K562 (cell line): ENCODE results near the gene CACNA1S. TPM values are rescaled to one million over a fixed set of nuclear protein-coding genes. Genes with fewer than 3 reads are reported as not detected.

ENCODE experiments used
- ATAC-seq: fragments of 200-7000 bp; cut with Tn5 transposase; 3 replicates; pipeline ENCODE4 v1.9.1; 2020; ENCODE audit warnings: moderate library complexity
- BruUV-seq: library from RNA; stranded (reverse); fragments of 400-500 nt; replicated peaks from 2 replicates; lab custom pipeline; 2021; lab: Mats Ljungman, UMichigan
- CTCF ChIA-PET: fragments of 300-600 bp; formaldehyde crosslinking; extraction: SDS; loops from one replicate; lab custom pipeline; 2021; ENCODE audit warnings: low intra/inter-chr PET ratio; lab: Yijun Ruan, JAX
- POLR2A ChIA-PET: fragments of 300-600, 350-650 bp; sonication (Branson Sonifier 250); formaldehyde crosslinking; extraction: SDS; loops from one replicate; lab custom pipeline; 2021; ENCODE audit warnings: antibody characterized with exemption, inconsistent platforms; lab: Yijun Ruan, JAX
- DNase-seq, 4 experiments: peaks; one replicate each; pipeline versions ENCODE4 v3.0.0 to v3.0.0-alpha.2; 2011 to 2018; ENCODE audit warnings: low spot score in 3 of 4, mixed read lengths in 3 of 4; ENCODE audit errors: extremely low read depth in 1 of 4
- FAIRE-seq: peaks from 2 replicates; lab custom pipeline; 2011; peaks lifted over from hg19 to GRCh38; lab: Jason Lieb, UNC
- H2AFZ ChIP-seq: 2 replicates; pipeline ENCODE4 v1.6.0; 2011; ENCODE audit warnings: low read depth, low read length, control low read depth, inconsistent platforms
- H3K27ac ChIP-seq: fragments of 200-600 bp; 3 replicates; pipeline ENCODE4 v1.8.0; 2011; ENCODE audit warnings: low read depth, mild to moderate bottlenecking, control low read depth, inconsistent platforms, low read length, moderate library complexity, mixed read lengths; ENCODE audit errors: extremely low read depth
- H3K27me3 ChIP-seq, 2 experiments: fragments of 300-600 bp in 1 of 2; 2 replicates in 1 of 2; 3 replicates in 1 of 2; pipeline versions ENCODE4 v1.6.0 to v1.8.0; 2011; ENCODE audit warnings: inconsistent platforms in 2 of 2, low read length in 2 of 2, mild to moderate bottlenecking in 1 of 2, mixed read lengths in 1 of 2, moderate library complexity in 1 of 2; ENCODE audit not compliant: control insufficient read depth in 2 of 2, insufficient read depth in 2 of 2
- H3K36me3 ChIP-seq: fragments of 300-600 bp; 3 replicates; pipeline ENCODE4 v1.8.0; 2011; ENCODE audit warnings: mild to moderate bottlenecking, low read length, inconsistent platforms; ENCODE audit not compliant: control insufficient read depth, insufficient read depth
- H3K4me1 ChIP-seq, 2 experiments: fragments of 200-600 bp in 1 of 2; replicated peaks in 1 of 2; 2 replicates in 1 of 2; 3 replicates in 1 of 2; pipeline versions ENCODE4 v1.5.1 to v1.8.0; 2011; ENCODE audit warnings: inconsistent platforms in 2 of 2, low read length in 2 of 2, mild to moderate bottlenecking in 1 of 2, mixed read lengths in 1 of 2, moderate library complexity in 1 of 2; ENCODE audit not compliant: control insufficient read depth in 2 of 2, insufficient read depth in 2 of 2
- H3K4me2 ChIP-seq: 2 replicates; pipeline ENCODE4 v1.6.1; 2011; ENCODE audit warnings: low read length, control low read depth, inconsistent platforms, mixed read lengths; ENCODE audit not compliant: insufficient read depth
- H3K4me3 ChIP-seq: fragments of 200-600 bp; sonication (generic), shearing (Covaris generic); 2 replicates; pipeline ENCODE4 v1.5.1; 2016; ENCODE audit warnings: control low read depth, inconsistent platforms
- H3K79me2 ChIP-seq: fragments of 200-600 bp; 3 replicates; pipeline ENCODE4 v1.8.0; 2011; ENCODE audit warnings: low read length, inconsistent platforms; ENCODE audit not compliant: control insufficient read depth, insufficient read depth
- H3K9ac ChIP-seq, 2 experiments: 2 replicates each; pipeline versions ENCODE4 v1.6.0 to v1.6.1; 2011; ENCODE audit warnings: low read depth in 2 of 2, low read length in 2 of 2, control low read depth in 1 of 2, inconsistent platforms in 1 of 2, mild to moderate bottlenecking in 1 of 2, mixed read lengths in 1 of 2; ENCODE audit not compliant: insufficient read depth in 1 of 2
- H3K9me1 ChIP-seq: one replicate; pipeline ENCODE4 v1.6.0; 2011; ENCODE audit warnings: inconsistent platforms, mild to moderate bottlenecking, low read length, moderate library complexity; ENCODE audit not compliant: control insufficient read depth, insufficient read depth
- H3K9me3 ChIP-seq: replicated peaks from 2 replicates; pipeline ENCODE4 v1.5.1; 2011; ENCODE audit warnings: low read depth, low read length, inconsistent platforms; ENCODE audit not compliant: control insufficient read depth, insufficient read depth
- H4K20me1 ChIP-seq: replicated peaks from 2 replicates; pipeline ENCODE4 v1.6.1; 2011; ENCODE audit warnings: low read length, inconsistent platforms, mixed read lengths; ENCODE audit not compliant: control insufficient read depth, insufficient read depth
- CAMTA2 ChIP-seq: fragments of 250-450 bp; sonication (Bioruptor Pico); conservative IDR thresholded peaks from 2 replicates; pipeline ENCODE4 v1.5.1; 2022
- CBX3 ChIP-seq, 2 experiments: IDR thresholded peaks; 1 replicate in 1 of 2; 2 replicates in 1 of 2; pipeline ENCODE4 v1.6.1; 2012; ENCODE audit warnings: inconsistent platforms in 2 of 2, low read length in 2 of 2, borderline replicate concordance in 1 of 2, control low read depth in 1 of 2
- CCNT2 ChIP-seq: IDR thresholded peaks from 2 replicates; pipeline ENCODE4 v1.6.1; 2011; ENCODE audit warnings: borderline replicate concordance, low read depth, mild to moderate bottlenecking, moderate library complexity, mixed read lengths, low read length; ENCODE audit not compliant: insufficient read length; ENCODE audit errors: extremely low read depth
- GATAD2A ChIP-seq: fragments of 450-650 bp; IDR thresholded peaks from 2 replicates; pipeline ENCODE4 v1.6.1; 2017
- HMG20A ChIP-seq: fragments of 450-650 bp; formaldehyde crosslinking; conservative IDR thresholded peaks from 2 replicates; pipeline ENCODE4 v1.4.0; 2020; ENCODE audit warnings: mild to moderate bottlenecking, mixed read lengths
- HOMEZ ChIP-seq: fragments of 250-450 bp; sonication (Bioruptor Pico); IDR thresholded peaks from 2 replicates; pipeline ENCODE4 v1.4.0; 2020; ENCODE audit warnings: mild to moderate bottlenecking, moderate library complexity
- RAD51 ChIP-seq: fragments of 450-650 bp; IDR thresholded peaks from 2 replicates; pipeline ENCODE4 v1.7.1; 2016; ENCODE audit warnings: low read depth, mild to moderate bottlenecking, borderline replicate concordance
- TCFL5 ChIP-seq: fragments of 250-450 bp; sonication (Bioruptor Pico); conservative IDR thresholded peaks from 2 replicates; pipeline ENCODE4 v1.6.1; 2021; ENCODE audit warnings: mild to moderate bottlenecking, moderate library complexity, matching md5 sums
- ZBTB8A ChIP-seq: fragments of 450-650 bp; IDR thresholded peaks from 2 replicates; pipeline ENCODE4 v1.6.1; 2018; ENCODE audit warnings: mild to moderate bottlenecking, moderate library complexity; ENCODE audit not compliant: partially characterized antibody
- WGBS: fragments of 100-300 bp; shearing (Covaris generic); methylation state at CpG from one replicate; pipeline ENCODE4 v1.1.6; 2016; ENCODE audit warnings: low coverage, mixed read lengths; ENCODE audit not compliant: insufficient coverage; ENCODE audit errors: missing lambda C conversion rate; 5-methylcytosine and 5-hydroxymethylcytosine counted together
- in situ Hi-C: fragments of 300-500 bp; cut with MboI; formaldehyde crosslinking; loops from 4 replicates; pipeline ENCODE4 v1.15.0; 2018; ENCODE audit warnings: inconsistent platforms, mixed read lengths
- intact Hi-C: fragments of 100-400 bp; cut with micrococcal nuclease; formaldehyde crosslinking; loops from 2 replicates; pipeline ENCODE4 v1.14.2; 2022
- polyA plus RNA-seq, 8 experiments: library from polyadenylated mRNA; depleted of rRNA in 4 of 8; stranded (reverse) in 5 of 8; unstranded in 3 of 8; fragments of >200 nt; fragmentation: Nextera tagmentation in 2 of 8; fragmentation: Illumina TruSeq in 1 of 8; extraction: Ambion mirVana in 2 of 8; extraction: Trizol in 1 of 8; gene quantifications; 2 replicates each; pipeline versions ENCODE4 v1.2.1 to v1.2.3, GENCODE V29; 2011 to 2014; ENCODE audit warnings: inconsistent platforms in 1 of 8, missing spikeins in 1 of 8
- total RNA-seq, 7 experiments: library from RNA; depleted of rRNA in 6 of 7; stranded (reverse); fragments of >200 nt in 6 of 7; fragmentation: Illumina TruSeq in 2 of 7; extraction: Trizol in 2 of 7; gene quantifications; 2 replicates each; pipeline versions ENCODE4 v1.2.1 to v1.2.3, GENCODE V29; 2011 to 2021; ENCODE audit warnings: low replicate concordance in 1 of 7
- TF ChIP-seq, protein P1 (sequence below): sonication (generic); formaldehyde crosslinking; IDR thresholded peaks from 2 replicates; pipeline ENCODE4 v1.5.0; 2020; ENCODE audit warnings: missing genetic modification reagents
- TF ChIP-seq, protein P2 (sequence below): fragments of 450-650 bp; IDR thresholded peaks from 2 replicates; pipeline ENCODE4 v1.7.1; 2018; ENCODE audit warnings: mild to moderate bottlenecking, low read depth; ENCODE audit not compliant: partially characterized antibody
- TF ChIP-seq, protein P3 (sequence below), 2 experiments: fragments of 450-650 bp in 1 of 2; IDR thresholded peaks; 2 replicates each; pipeline ENCODE4 v1.6.1; 2011 to 2017; ENCODE audit warnings: low read depth in 2 of 2, antibody characterized with exemption in 1 of 2, borderline replicate concordance in 1 of 2, low read length in 1 of 2, mild to moderate bottlenecking in 1 of 2, mixed read lengths in 1 of 2; ENCODE audit not compliant: control insufficient read depth in 1 of 2

The CACNA1S gene
- total and polyA plus RNA-seq, 9 of the 15 experiments (the other 6 are each of a cell fraction or from before 2014, with no cell fraction given): not detected

GRCh38 chr1:201028461-201028889 is 83.8 kb downstream of the CACNA1S start:
- in situ Hi-C loops: no loop called here
- Histone ChIP-seq H3K36me3 (no peaks in the 10 kb centered on the region), H3K4me1 (peaks cover 8 to 33% of the 10 kb centered on the region in 2 experiments; a peak in 4 of 5 replicates), H3K4me3 (no peak overlapping the region), H4K20me1 (no peaks in the 10 kb centered on the region; the same call in 1 of the 2 replicates), H3K27ac (no peak overlapping the region), H3K9me3 (no peaks in the 10 kb centered on the region), H3K79me2 (no peaks in the 10 kb centered on the region), H3K9ac (no peak overlapping the region), H3K27me3 (peaks cover 2 to 13% of the 10 kb centered on the region in 2 experiments; a peak in 3 of 5 replicates), H3K4me2 (no peak overlapping the region), H2AFZ (no peak overlapping the region), H3K9me1 (peaks cover 4% of the 10 kb centered on the region)
- BruUV-seq: no TSS peak
- no peak for DNase-seq
- CTCF ChIA-PET: no interaction called here
- WGBS: 45% methylated on average over 7 of the region's 7 CpGs
- intact Hi-C loops: no loop called here
- ATAC-seq: no peak
- POLR2A ChIA-PET: interaction anchor here (0.6 to 1.2 kb wide), 2 partner anchors 11 to 12 kb away, joined by 3 read pairs; no protein-coding TSS in a partner anchor
- FAIRE-seq: no peak
- TF ChIP-seq, protein P1, sequence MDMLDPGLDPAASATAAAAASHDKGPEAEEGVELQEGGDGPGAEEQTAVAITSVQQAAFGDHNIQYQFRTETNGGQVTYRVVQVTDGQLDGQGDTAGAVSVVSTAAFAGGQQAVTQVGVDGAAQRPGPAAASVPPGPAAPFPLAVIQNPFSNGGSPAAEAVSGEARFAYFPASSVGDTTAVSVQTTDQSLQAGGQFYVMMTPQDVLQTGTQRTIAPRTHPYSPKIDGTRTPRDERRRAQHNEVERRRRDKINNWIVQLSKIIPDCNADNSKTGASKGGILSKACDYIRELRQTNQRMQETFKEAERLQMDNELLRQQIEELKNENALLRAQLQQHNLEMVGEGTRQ: peak; percentile 80
- TF ChIP-seq RAD51 (peak; percentile 33; the same call in 1 of the 2 replicates), GATAD2A (no peak), CAMTA2 (CRISPR knock-in tag) (no peak), HOMEZ (CRISPR knock-in tag) (no peak), ZBTB8A (no peak), CBX3 (IDR thresholded peaks at IDR 0.05; ENCODE audit: borderline replicate concordance in 1 of 2, low read length in 2 of 2) (no peak), HMG20A (CRISPR knock-in tag) (no peak), CCNT2 (no peak), TCFL5 (CRISPR knock-in tag) (no peak)
- TF ChIP-seq, protein P2, sequence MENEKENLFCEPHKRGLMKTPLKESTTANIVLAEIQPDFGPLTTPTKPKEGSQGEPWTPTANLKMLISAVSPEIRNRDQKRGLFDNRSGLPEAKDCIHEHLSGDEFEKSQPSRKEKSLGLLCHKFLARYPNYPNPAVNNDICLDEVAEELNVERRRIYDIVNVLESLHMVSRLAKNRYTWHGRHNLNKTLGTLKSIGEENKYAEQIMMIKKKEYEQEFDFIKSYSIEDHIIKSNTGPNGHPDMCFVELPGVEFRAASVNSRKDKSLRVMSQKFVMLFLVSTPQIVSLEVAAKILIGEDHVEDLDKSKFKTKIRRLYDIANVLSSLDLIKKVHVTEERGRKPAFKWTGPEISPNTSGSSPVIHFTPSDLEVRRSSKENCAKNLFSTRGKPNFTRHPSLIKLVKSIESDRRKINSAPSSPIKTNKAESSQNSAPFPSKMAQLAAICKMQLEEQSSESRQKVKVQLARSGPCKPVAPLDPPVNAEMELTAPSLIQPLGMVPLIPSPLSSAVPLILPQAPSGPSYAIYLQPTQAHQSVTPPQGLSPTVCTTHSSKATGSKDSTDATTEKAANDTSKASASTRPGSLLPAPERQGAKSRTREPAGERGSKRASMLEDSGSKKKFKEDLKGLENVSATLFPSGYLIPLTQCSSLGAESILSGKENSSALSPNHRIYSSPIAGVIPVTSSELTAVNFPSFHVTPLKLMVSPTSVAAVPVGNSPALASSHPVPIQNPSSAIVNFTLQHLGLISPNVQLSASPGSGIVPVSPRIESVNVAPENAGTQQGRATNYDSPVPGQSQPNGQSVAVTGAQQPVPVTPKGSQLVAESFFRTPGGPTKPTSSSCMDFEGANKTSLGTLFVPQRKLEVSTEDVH: no peak
- TF ChIP-seq, protein P3, sequence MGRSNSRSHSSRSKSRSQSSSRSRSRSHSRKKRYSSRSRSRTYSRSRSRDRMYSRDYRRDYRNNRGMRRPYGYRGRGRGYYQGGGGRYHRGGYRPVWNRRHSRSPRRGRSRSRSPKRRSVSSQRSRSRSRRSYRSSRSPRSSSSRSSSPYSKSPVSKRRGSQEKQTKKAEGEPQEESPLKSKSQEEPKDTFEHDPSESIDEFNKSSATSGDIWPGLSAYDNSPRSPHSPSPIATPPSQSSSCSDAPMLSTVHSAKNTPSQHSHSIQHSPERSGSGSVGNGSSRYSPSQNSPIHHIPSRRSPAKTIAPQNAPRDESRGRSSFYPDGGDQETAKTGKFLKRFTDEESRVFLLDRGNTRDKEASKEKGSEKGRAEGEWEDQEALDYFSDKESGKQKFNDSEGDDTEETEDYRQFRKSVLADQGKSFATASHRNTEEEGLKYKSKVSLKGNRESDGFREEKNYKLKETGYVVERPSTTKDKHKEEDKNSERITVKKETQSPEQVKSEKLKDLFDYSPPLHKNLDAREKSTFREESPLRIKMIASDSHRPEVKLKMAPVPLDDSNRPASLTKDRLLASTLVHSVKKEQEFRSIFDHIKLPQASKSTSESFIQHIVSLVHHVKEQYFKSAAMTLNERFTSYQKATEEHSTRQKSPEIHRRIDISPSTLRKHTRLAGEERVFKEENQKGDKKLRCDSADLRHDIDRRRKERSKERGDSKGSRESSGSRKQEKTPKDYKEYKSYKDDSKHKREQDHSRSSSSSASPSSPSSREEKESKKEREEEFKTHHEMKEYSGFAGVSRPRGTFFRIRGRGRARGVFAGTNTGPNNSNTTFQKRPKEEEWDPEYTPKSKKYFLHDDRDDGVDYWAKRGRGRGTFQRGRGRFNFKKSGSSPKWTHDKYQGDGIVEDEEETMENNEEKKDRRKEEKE (IDR thresholded peaks at IDR 0.05; ENCODE audit: borderline replicate concordance in 1 of 2, control insufficient read depth in 1 of 2, low read depth in 2 of 2, low read length in 1 of 2): no peak
